MCF 10A (cell line): ENCODE data around the gene FBXO15. TPM values are rescaled to one million over a fixed set of nuclear protein-coding genes. Genes with fewer than 3 reads are reported as not detected.

Experiments
- BruUV-seq: library from RNA; stranded (reverse); fragments of 400-500 nt; replicated peaks from 2 replicates; lab custom pipeline; 2021; lab: Mats Ljungman, UMichigan
- CTCF ChIA-PET: fragments of 300-600 bp; sonication (Branson Sonifier 250); formaldehyde crosslinking; extraction: SDS; loops from one replicate; lab custom pipeline; 2021; ENCODE audit warnings: antibody characterized with exemption, inconsistent platforms; lab: Yijun Ruan, JAX
- POLR2A ChIA-PET: fragments of 300-600, 350-650 bp; sonication (Branson Sonifier 250); formaldehyde crosslinking; extraction: SDS; loops from one replicate; lab custom pipeline; 2020; ENCODE audit warnings: antibody characterized with exemption, inconsistent platforms; lab: Yijun Ruan, JAX
- DNase-seq: peaks from one replicate; pipeline ENCODE4 v3.0.0-alpha.2; 2018; ENCODE audit not compliant: unreplicated experiment
- H3K27ac Mint-ChIP-seq: one replicate; pipeline ENCODE4 v1.8.0; 2022; ENCODE audit warnings: mild to moderate bottlenecking, low read depth, mixed read lengths; ENCODE audit not compliant: unreplicated experiment
- H3K27me3 Mint-ChIP-seq: one replicate; pipeline ENCODE4 v1.8.0; 2022; ENCODE audit warnings: mixed read lengths; ENCODE audit not compliant: insufficient read depth, unreplicated experiment
- H3K36me3 Mint-ChIP-seq: one replicate; pipeline ENCODE4 v1.8.0; 2022; ENCODE audit warnings: mild to moderate bottlenecking, moderate library complexity, mixed read lengths; ENCODE audit not compliant: insufficient read depth, unreplicated experiment
- H3K4me1 Mint-ChIP-seq: one replicate; pipeline ENCODE4 v1.8.0; 2022; ENCODE audit warnings: mixed read lengths; ENCODE audit not compliant: insufficient read depth, unreplicated experiment
- H3K4me3 Mint-ChIP-seq: one replicate; pipeline ENCODE4 v1.8.0; 2022; ENCODE audit warnings: mild to moderate bottlenecking, moderate library complexity, mixed read lengths; ENCODE audit not compliant: unreplicated experiment
- H3K9me3 Mint-ChIP-seq: one replicate; pipeline ENCODE4 v1.8.0; 2022; ENCODE audit warnings: mixed read lengths; ENCODE audit not compliant: unreplicated experiment
- intact Hi-C: fragments of 100-400 bp; cut with micrococcal nuclease; formaldehyde crosslinking; loops from 2 replicates; pipeline ENCODE4 v1.14.1; 2022
- total RNA-seq: library from RNA; stranded (reverse); gene quantifications from 2 replicates; pipeline ENCODE4 v1.2.3, GENCODE V29; 2022
- TF ChIP-seq, protein P1 (sequence below): fragments of 200-600 bp; IDR thresholded peaks from one replicate; pipeline ENCODE4 v1.8.0; 2022; ENCODE audit warnings: antibody characterized with exemption, mild to moderate bottlenecking; ENCODE audit not compliant: unreplicated experiment

Gene FBXO15
- total RNA-seq, 1 experiment from 2014 or later = 0.79 TPM

DNA sequence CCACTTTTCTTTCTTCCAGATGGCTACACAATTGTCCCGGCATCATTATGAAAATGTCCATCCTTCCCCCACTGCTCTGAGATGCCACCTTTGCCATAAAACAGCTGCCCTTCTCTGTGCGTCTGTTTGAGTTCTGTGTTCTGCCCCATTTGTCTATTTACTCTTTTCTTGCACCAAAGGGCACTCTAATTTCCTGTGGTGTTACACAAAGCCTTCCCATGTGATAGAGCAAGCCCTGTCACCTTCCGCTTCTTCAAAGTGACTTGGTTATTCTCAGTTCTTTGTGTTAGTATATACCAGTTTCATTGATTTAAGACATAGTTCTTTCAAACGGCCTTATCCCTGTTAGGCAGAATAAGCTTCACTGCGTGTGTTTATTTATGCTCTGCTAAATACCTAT lies 84.1 kb downstream of the FBXO15 start:
- no peaks in the 10 kb centered on the region for H3K9me3 Mint-ChIP-seq
- no peak overlapping the region for H3K27ac Mint-ChIP-seq
- TF ChIP-seq, protein P1, sequence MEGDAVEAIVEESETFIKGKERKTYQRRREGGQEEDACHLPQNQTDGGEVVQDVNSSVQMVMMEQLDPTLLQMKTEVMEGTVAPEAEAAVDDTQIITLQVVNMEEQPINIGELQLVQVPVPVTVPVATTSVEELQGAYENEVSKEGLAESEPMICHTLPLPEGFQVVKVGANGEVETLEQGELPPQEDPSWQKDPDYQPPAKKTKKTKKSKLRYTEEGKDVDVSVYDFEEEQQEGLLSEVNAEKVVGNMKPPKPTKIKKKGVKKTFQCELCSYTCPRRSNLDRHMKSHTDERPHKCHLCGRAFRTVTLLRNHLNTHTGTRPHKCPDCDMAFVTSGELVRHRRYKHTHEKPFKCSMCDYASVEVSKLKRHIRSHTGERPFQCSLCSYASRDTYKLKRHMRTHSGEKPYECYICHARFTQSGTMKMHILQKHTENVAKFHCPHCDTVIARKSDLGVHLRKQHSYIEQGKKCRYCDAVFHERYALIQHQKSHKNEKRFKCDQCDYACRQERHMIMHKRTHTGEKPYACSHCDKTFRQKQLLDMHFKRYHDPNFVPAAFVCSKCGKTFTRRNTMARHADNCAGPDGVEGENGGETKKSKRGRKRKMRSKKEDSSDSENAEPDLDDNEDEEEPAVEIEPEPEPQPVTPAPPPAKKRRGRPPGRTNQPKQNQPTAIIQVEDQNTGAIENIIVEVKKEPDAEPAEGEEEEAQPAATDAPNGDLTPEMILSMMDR = no peak
- BruUV-seq = no TSS peak
- no peak overlapping the region for H3K4me3 Mint-ChIP-seq
- DNase-seq = no peak
- H3K36me3 Mint-ChIP-seq = no peaks in the 10 kb centered on the region
- H3K4me1 Mint-ChIP-seq = peaks cover 8% of the 10 kb centered on the region
- CTCF ChIA-PET = interaction anchor here (1.0 kb wide), 1 partner anchor 83 kb away, joined by 4 read pairs; no protein-coding TSS in a partner anchor
- POLR2A ChIA-PET = no interaction called here
- intact Hi-C loops = no loop called here
- H3K27me3 Mint-ChIP-seq = no peaks in the 10 kb centered on the region

DNA sequence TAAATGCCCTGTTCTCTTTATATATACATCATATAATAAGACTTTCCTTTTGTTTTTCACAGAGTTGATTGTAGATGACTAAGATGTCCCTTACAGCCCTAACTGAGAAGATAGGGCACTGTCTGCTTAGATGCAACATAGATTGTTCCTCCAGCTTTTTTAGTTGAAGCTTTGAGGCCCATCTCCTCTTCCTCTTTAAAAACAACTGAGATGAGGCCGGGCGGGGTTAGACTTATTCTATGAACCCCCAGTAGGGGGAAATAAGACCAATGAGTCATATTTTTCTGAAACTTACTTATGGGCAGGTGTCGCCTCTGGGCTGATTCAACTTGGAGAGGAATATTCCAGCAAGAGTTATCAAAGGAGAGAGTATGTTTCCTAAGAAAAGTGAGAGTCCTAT lies 84.6 kb downstream of the FBXO15 start:
- no peaks in the 10 kb centered on the region for H3K27me3 Mint-ChIP-seq
- TF ChIP-seq, protein P1 = no peak
- peaks cover 8% of the 10 kb centered on the region for H3K4me1 Mint-ChIP-seq
- ChIA-PET POLR2A (interaction anchor here (0.5 to 0.7 kb wide), 2 partner anchors 56 to 192 kb away, joined by 3 read pairs; no protein-coding TSS in a partner anchor), CTCF (no interaction called here)
- intact Hi-C loops = no loop called here
- no peaks in the 10 kb centered on the region for H3K9me3 Mint-ChIP-seq
- no TSS peak for BruUV-seq
- no peaks in the 10 kb centered on the region for H3K36me3 Mint-ChIP-seq
- no peak for DNase-seq
- H3K4me3 Mint-ChIP-seq = no peak overlapping the region
- H3K27ac Mint-ChIP-seq = no peak overlapping the region

DNA sequence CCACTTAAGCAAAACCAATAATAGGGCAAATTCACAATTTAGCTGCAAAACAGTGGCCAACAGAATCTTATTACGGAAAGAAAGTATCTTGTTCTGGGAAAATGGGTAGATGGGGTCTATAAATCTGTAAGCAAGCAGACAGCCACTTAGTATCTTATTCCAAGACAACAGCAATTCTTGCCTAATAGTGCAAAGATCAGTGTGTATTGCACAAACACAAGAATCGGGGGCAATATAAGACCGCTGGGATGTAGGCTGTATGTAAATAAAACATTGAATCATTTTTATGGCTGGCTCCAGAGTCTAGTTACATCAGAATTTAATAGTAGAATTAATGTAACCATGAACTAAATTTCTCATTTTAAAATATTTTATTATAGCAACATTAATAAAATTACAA lies 85.6 kb downstream of the FBXO15 start:
- intact Hi-C loops = no loop called here
- no peaks in the 10 kb centered on the region for H3K9me3 Mint-ChIP-seq
- TF ChIP-seq, protein P1 = no peak
- no TSS peak for BruUV-seq
- DNase-seq = no peak
- H3K36me3 Mint-ChIP-seq = no peaks in the 10 kb centered on the region
- H3K4me1 Mint-ChIP-seq = peaks cover 8% of the 10 kb centered on the region
- H3K27ac Mint-ChIP-seq = no peak overlapping the region
- ChIA-PET POLR2A (no interaction called here), CTCF (no interaction called here)
- H3K4me3 Mint-ChIP-seq = no peak overlapping the region
- H3K27me3 Mint-ChIP-seq = no peaks in the 10 kb centered on the region

DNA sequence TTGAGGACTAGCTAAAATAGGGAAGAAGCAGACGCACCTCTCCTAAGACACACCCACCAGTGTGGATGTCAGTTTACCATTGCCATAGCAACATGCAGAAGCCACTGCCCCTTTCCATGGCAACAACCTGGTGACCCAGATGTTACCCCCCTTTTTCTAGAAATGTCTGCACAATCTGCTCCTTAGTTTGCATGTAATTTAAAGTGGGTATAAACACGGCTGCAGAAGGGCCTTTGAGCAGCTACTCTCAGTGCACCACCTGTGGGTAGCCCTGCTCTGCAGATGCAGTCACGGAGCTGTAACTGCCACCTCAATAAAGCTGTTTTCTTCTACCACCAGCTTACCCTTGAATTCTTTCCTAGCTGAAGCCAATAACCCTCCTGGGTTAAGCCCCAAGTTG lies 87.1 kb downstream of the FBXO15 start:
- POLR2A ChIA-PET = no interaction called here
- no peaks in the 10 kb centered on the region for H3K27me3 Mint-ChIP-seq
- intact Hi-C loops = no loop called here
- TF ChIP-seq, protein P1 = no peak
- H3K27ac Mint-ChIP-seq = no peak overlapping the region
- no peak overlapping the region for H3K4me3 Mint-ChIP-seq
- H3K9me3 Mint-ChIP-seq = peaks cover 9% of the 10 kb centered on the region
- CTCF ChIA-PET = interaction anchor here (0.7 to 0.8 kb wide), 2 partner anchors 44 to 81 kb away, joined by 3 to 5 read pairs; no protein-coding TSS in a partner anchor
- DNase-seq = no peak
- H3K4me1 Mint-ChIP-seq = peaks cover 8% of the 10 kb centered on the region
- no peaks in the 10 kb centered on the region for H3K36me3 Mint-ChIP-seq
- BruUV-seq = no TSS peak
